Colon (tissue), 2 donors: ENCODE results near the gene MYD88.

Source experiments
- FAIRE-seq: peaks from 2 replicates; lab custom pipeline; 2012; peaks lifted over from hg19 to GRCh38; lab: Jason Lieb, UNC
- donor health status: control.
- donor health status: control.

MYD88 gene

GRCh38 chr3:38142959-38143358 is 4.5 kb downstream of the MYD88 start:
- no peak for FAIRE-seq

DNA sequence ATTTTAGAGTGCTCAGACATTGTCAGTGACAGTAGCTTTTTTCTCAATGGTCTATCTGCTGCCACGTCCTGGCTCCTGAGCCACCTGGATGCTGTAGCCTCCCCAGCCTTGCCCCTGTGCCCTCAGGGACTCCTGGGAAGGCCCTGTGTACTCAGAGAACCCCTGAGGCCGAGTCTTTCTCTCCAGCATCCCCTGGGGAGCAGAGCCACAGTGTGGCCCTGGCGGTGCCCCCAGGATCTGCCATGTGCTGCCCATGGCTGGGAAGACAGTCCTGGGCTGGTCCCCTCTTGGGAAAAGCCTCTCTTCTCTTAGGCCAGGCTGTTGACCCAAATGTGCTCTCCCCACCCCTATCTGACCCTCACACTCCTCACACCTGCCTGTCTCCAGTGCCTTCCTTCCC is 5.0 kb downstream of the MYD88 start:
- no peak for FAIRE-seq

DNA sequence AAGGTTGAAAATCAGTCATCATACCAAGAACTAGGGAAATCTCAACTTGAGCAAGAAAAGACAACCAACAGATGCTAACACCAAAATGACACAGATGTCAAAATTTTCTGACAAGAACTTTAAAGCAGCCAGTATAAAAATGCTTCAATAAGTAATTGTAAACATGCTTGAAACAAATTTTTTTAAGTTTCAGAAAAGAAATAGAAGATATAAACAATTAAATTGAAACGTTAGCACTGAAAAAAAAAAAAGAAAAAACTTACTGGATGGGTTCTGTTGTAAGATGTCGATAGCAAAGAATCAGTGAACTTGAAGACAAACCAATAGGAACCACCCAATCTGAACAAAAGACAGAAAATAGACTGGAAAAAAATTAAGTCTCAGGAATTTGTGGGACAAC is 8.0 kb downstream of the MYD88 start:
- no peak for FAIRE-seq

GRCh38 chr3:38147421-38147820 is 9.0 kb downstream of the MYD88 start:
- FAIRE-seq, result no peak

GRCh38 chr3:38148311-38148882 is 9.9 kb downstream of the MYD88 start:
- no peak for FAIRE-seq

DNA sequence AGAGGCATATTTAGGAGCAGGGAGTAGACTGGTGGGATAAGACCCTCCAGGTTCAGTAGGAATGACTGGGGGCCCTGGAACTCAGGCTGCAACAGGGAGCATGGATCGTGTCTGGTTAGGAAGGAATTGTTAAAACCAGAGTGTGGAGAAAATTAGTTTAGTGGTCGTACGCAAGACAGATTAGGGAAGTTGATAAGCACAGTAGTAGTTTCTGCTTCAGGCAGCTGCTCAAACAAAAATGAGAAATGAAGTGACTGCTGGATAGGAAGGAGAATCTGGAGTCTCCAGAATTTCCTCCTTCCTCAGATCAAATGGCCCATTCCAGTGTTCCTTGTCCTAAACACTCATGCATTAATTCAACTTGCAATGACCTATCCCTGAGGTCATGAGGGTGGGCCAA is 11.2 kb downstream of the MYD88 start:
- FAIRE-seq, result no peak

GRCh38 chr3:38150780-38151528 is 12.5 kb downstream of the MYD88 start:
- no peak for FAIRE-seq

DNA sequence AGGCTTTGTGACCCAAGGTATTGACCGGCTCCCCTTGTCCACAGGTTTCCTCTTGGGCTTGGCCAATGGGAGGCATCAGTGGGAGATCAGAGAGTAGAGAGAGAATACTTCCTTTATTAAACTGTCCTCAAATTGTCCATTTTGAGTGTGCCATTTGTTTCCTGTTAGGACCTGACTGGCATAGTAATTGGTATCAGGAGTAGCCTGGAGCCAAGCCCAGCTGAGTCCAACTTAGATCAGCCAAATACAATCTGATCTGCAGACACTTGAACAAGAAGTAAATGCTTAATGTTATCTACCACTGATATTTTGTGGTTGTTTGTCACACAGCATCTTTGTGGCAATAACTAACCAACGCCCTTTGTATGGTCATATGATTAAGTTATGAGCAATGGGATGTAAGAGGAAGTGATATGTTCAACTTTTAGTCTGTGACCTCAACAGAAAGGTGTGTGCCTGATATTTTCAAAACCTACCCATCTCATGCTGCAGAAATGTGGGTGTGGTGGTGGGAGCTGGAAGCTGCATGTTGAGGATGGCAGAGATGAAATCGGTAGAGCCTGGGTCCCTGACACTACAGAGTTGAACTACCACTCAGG is 13.3 kb downstream of the MYD88 start:
- no peak for FAIRE-seq

DNA sequence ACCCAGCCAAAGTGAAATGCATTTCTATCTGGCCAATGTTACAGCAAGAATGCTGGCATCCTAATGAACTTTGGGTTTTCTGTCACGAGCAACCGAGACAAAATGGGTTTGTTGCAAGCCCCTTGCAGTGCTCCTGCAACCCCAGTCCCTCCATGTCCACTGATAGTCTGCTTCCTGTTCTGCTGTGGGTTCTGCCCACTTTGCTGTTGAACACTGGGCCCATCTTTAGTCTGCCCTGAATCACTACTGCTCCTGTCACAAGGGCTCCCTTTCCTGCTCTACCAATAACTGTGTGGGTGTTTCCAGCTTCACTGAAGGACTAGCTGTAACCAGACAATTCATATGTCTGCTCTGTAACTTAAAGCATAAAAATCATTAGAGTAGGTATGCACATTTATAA is 14.1 kb downstream of the MYD88 start:
- FAIRE-seq, result no peak

DNA sequence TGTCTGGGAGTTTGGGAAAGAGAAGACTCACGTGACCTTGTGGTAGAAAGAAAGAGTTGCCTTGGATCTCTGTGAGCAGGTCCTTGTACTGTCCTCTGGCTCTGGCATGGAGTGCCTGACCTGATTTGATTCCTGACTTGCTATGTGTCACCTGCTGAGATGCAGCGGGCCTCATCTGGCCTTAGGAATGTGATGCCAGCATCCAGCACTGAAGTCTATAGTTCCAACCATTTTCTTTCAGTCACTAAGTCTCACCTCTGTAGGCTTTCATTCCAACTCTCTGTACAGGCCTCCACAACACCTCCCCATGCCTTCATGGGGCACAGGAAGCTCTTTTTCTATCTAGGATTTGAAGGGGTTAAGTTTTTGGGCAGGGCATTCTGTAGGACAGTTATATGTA is 14.8 kb downstream of the MYD88 start:
- FAIRE-seq, result no peak

DNA sequence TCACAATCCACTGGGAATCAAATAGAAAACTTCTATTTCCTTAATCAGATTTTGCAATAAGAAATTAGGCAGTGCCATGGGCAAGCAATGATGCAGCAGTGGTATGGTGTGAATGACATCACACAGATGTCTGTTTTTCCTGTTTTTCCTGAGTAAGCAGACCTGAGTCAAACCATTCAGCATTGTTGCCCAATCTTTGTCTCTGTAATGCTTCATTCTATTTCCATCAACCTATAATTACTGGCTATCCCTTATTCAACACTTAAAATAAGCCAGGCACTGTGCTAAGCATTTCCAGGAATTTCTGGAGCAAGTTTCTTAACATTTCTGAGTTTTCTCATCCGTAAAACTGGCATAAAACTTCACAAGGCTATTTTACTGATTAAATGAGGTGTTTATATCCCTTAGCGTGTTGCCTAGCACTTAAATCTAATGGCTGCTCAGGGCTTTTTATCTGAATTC is 15.6 kb downstream of the MYD88 start:
- FAIRE-seq, result no peak

- no peak for FAIRE-seq
Observed at GRCh38 chr3:38154625-38155255, 16.3 kb downstream of the MYD88 start.

GRCh38 chr3:38155825-38156224 is 17.4 kb downstream of the MYD88 start:
- no peak for FAIRE-seq

DNA sequence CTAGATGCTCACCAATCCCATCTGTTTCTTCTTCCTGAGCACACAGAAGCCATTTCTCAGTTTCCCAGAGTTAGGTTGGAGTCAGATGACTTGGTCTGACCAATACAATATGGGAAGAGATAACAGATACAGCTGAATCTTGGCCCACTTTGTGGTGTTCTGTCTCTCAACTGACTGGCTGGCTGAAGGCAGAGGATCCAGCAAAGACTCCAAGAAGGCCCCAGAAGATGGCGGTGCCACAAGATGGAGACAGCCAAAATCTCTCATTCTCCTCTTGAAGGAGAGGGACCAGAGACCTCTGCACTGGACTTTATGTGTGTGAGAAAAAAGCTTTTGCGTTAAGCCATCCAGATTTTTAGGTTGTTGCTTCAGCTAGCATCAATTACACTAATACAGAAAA is 18.7 kb downstream of the MYD88 start:
- no peak for FAIRE-seq

GRCh38 chr3:38157595-38157994 is 19.1 kb downstream of the MYD88 start:
- FAIRE-seq, result no peak

DNA sequence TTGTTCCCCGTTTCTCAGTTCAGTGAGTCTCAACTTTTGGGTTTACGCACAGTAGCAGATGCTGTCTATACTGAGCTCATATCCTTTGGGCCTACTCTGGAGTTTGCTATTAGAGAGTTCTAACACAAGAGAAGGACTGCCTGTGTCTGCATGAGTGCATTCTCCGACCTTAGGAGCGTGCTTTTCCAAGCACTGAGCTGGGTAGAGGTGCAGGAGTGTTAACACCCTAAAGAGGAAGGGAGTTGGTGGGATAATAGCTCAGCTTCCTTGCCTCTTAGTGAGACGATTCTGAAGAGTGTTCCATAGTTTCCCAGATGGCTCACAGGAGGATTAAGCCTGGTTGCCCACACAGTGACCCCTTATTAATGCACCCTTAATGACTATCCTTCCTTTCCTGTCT is 20.0 kb downstream of the MYD88 start:
- no peak for FAIRE-seq

DNA sequence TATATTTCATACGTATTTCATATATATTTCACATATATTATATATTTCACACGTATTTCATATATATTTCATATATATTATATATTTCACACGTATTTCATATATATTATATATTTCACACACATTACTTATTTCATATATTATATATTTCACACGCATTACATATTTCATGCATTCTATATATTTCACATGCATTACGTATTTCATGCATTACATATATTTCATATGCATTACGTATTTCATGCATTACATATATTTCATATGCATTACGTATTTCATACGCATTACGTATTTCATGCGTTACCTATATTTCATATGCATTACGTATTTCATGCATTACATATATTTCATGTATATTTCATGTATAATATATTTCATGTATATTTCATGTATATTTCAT is 22.2 kb downstream of the MYD88 start:
- FAIRE-seq, result peak; percentile 14

- FAIRE-seq, result no peak
Observed at GRCh38 chr3:38163117-38163840, 24.8 kb downstream of the MYD88 start.

GRCh38 chr3:38163841-38164642 is 25.6 kb downstream of the MYD88 start:
- FAIRE-seq, result no peak

DNA sequence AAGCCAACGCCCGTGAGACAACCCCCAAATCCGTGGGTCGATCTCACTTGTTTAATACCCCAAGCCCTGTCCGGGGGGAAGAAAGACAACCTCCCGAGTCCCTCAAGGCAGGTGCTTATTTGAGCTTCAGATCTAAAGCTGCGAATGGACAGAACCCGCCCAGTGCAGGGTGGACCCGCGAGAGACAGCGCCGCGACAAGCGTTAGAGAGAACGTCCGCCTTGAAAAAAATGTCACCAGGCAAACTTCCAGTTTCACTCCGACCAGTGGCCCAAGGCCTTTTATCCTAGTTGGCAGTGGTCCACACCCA is 26.1 kb downstream of the MYD88 start:
- no peak for FAIRE-seq

DNA sequence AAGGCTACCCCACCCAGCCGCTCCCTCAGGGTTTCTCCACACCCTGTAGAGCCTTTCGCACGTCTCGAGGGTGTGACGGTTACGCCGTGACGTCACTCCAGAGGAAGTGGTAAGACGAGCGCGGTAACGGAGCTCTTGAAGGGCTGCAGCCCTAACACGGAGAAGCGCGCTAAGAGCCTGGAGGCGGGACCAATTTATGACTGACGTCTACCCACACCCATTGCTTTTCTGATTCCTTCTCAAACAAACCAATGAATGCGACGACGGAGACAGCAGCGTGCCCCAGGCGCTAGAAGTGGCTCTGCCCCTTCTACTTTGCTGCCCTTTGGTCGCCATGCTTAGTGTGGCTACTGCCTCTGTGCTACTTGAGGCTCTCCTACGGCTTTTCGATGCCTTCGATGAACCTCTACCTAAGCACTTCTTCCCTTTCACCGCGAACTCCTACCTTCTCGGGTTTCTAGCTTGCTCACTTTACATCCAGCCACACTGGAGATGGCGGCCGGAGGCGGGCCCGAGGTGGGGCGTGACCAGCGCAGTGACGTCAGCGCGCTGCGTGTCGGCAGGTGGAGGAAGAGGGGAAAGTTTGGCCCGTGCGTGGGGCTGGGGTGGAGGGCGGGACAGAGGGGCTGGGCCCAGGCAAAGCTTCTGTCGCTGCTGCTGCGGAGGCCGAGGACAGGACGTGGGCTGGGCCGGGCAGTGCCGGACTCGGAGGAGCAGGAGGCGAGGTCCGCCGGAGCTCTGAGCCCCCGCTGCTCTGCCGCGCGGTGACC is 26.7 kb downstream of the MYD88 start, which contains the start of gene OXSR1:
Gene OXSR1, plus strand, starts transcription at position 586 of the 770 bp plus-strand sequence. CDS start 340 bp downstream, outside the sequence.
- FAIRE-seq, result peak; percentile 62
